Activated CD4-positive, alpha-beta T cell treated with anti-CD3 and anti-CD28 coated beads, Interleukin-2, amount 10 ng/mL, durations not matched to agents 24 days and 14 days (primary cell): Measurements from ENCODE around the gene SOWAHC. TPM values are rescaled to one million over a fixed set of nuclear protein-coding genes. Genes with fewer than 3 reads are reported as not detected.
"Not testable (repeated sequence)": the region's sequence is repeated elsewhere in the genome, so short reads cannot be mapped to it uniquely, and the experiment has no call there.

Experiments used
- DNase-seq: peaks from one replicate; pipeline ENCODE4 v3.0.0; 2022
- H3K27ac Mint-ChIP-seq: one replicate; pipeline ENCODE4 v1.8.0; 2022; ENCODE audit warnings: mild to moderate bottlenecking, mixed read lengths
- H3K27me3 Mint-ChIP-seq: one replicate; pipeline ENCODE4 v1.8.0; 2022; ENCODE audit warnings: mixed read lengths
- H3K36me3 Mint-ChIP-seq: one replicate; pipeline ENCODE4 v1.8.0; 2022; ENCODE audit warnings: low read depth, mild to moderate bottlenecking, mixed read lengths
- H3K4me1 Mint-ChIP-seq: one replicate; pipeline ENCODE4 v1.8.0; 2021; ENCODE audit warnings: mixed read lengths
- H3K4me3 Mint-ChIP-seq: one replicate; pipeline ENCODE4 v1.8.0; 2022; ENCODE audit warnings: mild to moderate bottlenecking, moderate library complexity, mixed read lengths
- H3K9me3 Mint-ChIP-seq: one replicate; pipeline ENCODE4 v1.8.0; 2021; ENCODE audit warnings: mixed read lengths
- intact Hi-C: fragments of 100-400 bp; cut with micrococcal nuclease; formaldehyde crosslinking; loops from one replicate; pipeline ENCODE4 v1.15.1; 2023
- total RNA-seq: library from RNA; stranded (reverse); gene quantifications from 2 replicates; pipeline ENCODE4 v1.2.3, GENCODE V29; 2022

SOWAHC gene
- total RNA-seq, 1 donor from 2014 or later = 0.26 TPM

- Mint-ChIP-seq H3K4me3 (no peak overlapping the region), H3K27ac (no peak overlapping the region), H3K36me3 (no peaks in the 10 kb centered on the region), H3K27me3 (peaks cover 7% of the 10 kb centered on the region), H3K4me1 (peaks cover 4% of the 10 kb centered on the region), H3K9me3 (no peaks in the 10 kb centered on the region)
- intact Hi-C loops = no loop called here
- no peak for DNase-seq
These were observed 16.6 kb downstream of the SOWAHC start for GRCh38 chr2:109630441-109631430.

GRCh38 chr2:109631741-109632140, 17.6 kb downstream of the SOWAHC start:
- Mint-ChIP-seq H3K27me3 (peaks cover 6% of the 10 kb centered on the region), H3K4me1 (peaks cover 4% of the 10 kb centered on the region), H3K4me3 (no peak overlapping the region), H3K9me3 (no peaks in the 10 kb centered on the region), H3K36me3 (no peaks in the 10 kb centered on the region), H3K27ac (no peak overlapping the region)
- intact Hi-C loops = no loop called here
- no peak for DNase-seq

- no peaks in the 10 kb centered on the region for H3K36me3 Mint-ChIP-seq
- intact Hi-C loops = no loop called here
- H3K9me3 Mint-ChIP-seq = no peaks in the 10 kb centered on the region
- peaks cover 5% of the 10 kb centered on the region for H3K27me3 Mint-ChIP-seq
- no peak for DNase-seq
- H3K4me1 Mint-ChIP-seq = peaks cover 4% of the 10 kb centered on the region
- no peak overlapping the region for H3K27ac Mint-ChIP-seq
- H3K4me3 Mint-ChIP-seq = no peak overlapping the region
These were observed 18.1 kb downstream of the SOWAHC start for GRCh38 chr2:109632158-109632789.

- no peaks in the 10 kb centered on the region for H3K9me3 Mint-ChIP-seq
- H3K27me3 Mint-ChIP-seq = peaks cover 1% of the 10 kb centered on the region
- H3K27ac Mint-ChIP-seq = no peak overlapping the region
- intact Hi-C loops = no loop called here
- no peaks in the 10 kb centered on the region for H3K36me3 Mint-ChIP-seq
- peaks cover 9% of the 10 kb centered on the region for H3K4me1 Mint-ChIP-seq
- no peak overlapping the region for H3K4me3 Mint-ChIP-seq
- peak; percentile 57 for DNase-seq
These were observed 19.3 kb downstream of the SOWAHC start for GRCh38 chr2:109633284-109633961.

GRCh38 chr2:109635426-109636304, 21.5 kb downstream of the SOWAHC start:
- H3K4me1 Mint-ChIP-seq = peaks cover 11% of the 10 kb centered on the region
- H3K27me3 Mint-ChIP-seq = peaks cover 1% of the 10 kb centered on the region
- DNase-seq = no peak
- H3K36me3 Mint-ChIP-seq = no peaks in the 10 kb centered on the region
- no peaks in the 10 kb centered on the region for H3K9me3 Mint-ChIP-seq
- intact Hi-C loops = no loop called here
- H3K27ac Mint-ChIP-seq = no peak overlapping the region
- H3K4me3 Mint-ChIP-seq = no peak overlapping the region

GRCh38 chr2:109636317-109636716, 22.2 kb downstream of the SOWAHC start:
- H3K9me3 Mint-ChIP-seq = no peaks in the 10 kb centered on the region
- H3K27ac Mint-ChIP-seq = no peak overlapping the region
- H3K36me3 Mint-ChIP-seq = no peaks in the 10 kb centered on the region
- no peak overlapping the region for H3K4me3 Mint-ChIP-seq
- peaks cover 11% of the 10 kb centered on the region for H3K4me1 Mint-ChIP-seq
- intact Hi-C loops = no loop called here
- peaks cover 1% of the 10 kb centered on the region for H3K27me3 Mint-ChIP-seq
- no peak for DNase-seq

GRCh38 chr2:109637749-109638570, 23.8 kb downstream of the SOWAHC start:
- DNase-seq = no peak

GRCh38 chr2:109638795-109639194, 24.6 kb downstream of the SOWAHC start:
- peaks cover 1% of the 10 kb centered on the region for H3K27me3 Mint-ChIP-seq
- DNase-seq = no peak
- no peaks in the 10 kb centered on the region for H3K9me3 Mint-ChIP-seq
- intact Hi-C loops = no loop called here
- peaks cover 7% of the 10 kb centered on the region for H3K4me1 Mint-ChIP-seq
- H3K36me3 Mint-ChIP-seq = no peaks in the 10 kb centered on the region
- H3K4me3 Mint-ChIP-seq = no peak overlapping the region
- no peak overlapping the region for H3K27ac Mint-ChIP-seq

More at GRCh38 chr2:109637749-109638570, 23.8 kb downstream of the SOWAHC start:
- H3K4me3 Mint-ChIP-seq = no peak overlapping the region
- H3K4me1 Mint-ChIP-seq = peaks cover 11% of the 10 kb centered on the region
- H3K9me3 Mint-ChIP-seq = no peaks in the 10 kb centered on the region
- peaks cover 1% of the 10 kb centered on the region for H3K27me3 Mint-ChIP-seq
- H3K27ac Mint-ChIP-seq = peak overlapping the region; percentile 13
- intact Hi-C loops = no loop called here
- no peaks in the 10 kb centered on the region for H3K36me3 Mint-ChIP-seq

- H3K9me3 Mint-ChIP-seq, H3K27me3 Mint-ChIP-seq, intact Hi-C loops, H3K36me3 Mint-ChIP-seq, DNase-seq, H3K4me1 Mint-ChIP-seq, H3K4me3 Mint-ChIP-seq, H3K27ac Mint-ChIP-seq: not testable (repeated sequence)
These were observed 25.8 kb downstream of the SOWAHC start for GRCh38 chr2:109640000-109640399.

GRCh38 chr2:109644571-109645275, 30.6 kb downstream of the SOWAHC start:
- Mint-ChIP-seq H3K9me3 (no peaks in the 10 kb centered on the region), H3K27ac (no peak overlapping the region), H3K27me3 (no peaks in the 10 kb centered on the region), H3K36me3 (no peaks in the 10 kb centered on the region), H3K4me1 (no peaks in the 10 kb centered on the region), H3K4me3 (no peak overlapping the region)
- no peak for DNase-seq
- intact Hi-C loops = no loop called here

- no peaks in the 10 kb centered on the region for H3K36me3 Mint-ChIP-seq
- H3K27ac Mint-ChIP-seq = no peak overlapping the region
- H3K9me3 Mint-ChIP-seq = no peaks in the 10 kb centered on the region
- no peak overlapping the region for H3K4me3 Mint-ChIP-seq
- H3K27me3 Mint-ChIP-seq = no peaks in the 10 kb centered on the region
- no peak for DNase-seq
- no peaks in the 10 kb centered on the region for H3K4me1 Mint-ChIP-seq
- intact Hi-C loops = no loop called here
These were observed 31.4 kb downstream of the SOWAHC start for GRCh38 chr2:109645412-109646184.

GRCh38 chr2:109646961-109647360, 32.8 kb downstream of the SOWAHC start:
- Mint-ChIP-seq H3K9me3 (no peaks in the 10 kb centered on the region), H3K36me3 (no peaks in the 10 kb centered on the region), H3K27ac (no peak overlapping the region), H3K4me3 (no peak overlapping the region), H3K4me1 (no peaks in the 10 kb centered on the region), H3K27me3 (no peaks in the 10 kb centered on the region)
- DNase-seq = no peak
- intact Hi-C loops = no loop called here
